HG03378 (cell line): ENCODE data around the gene SULT1E1.
A peak's percentile ranks its signal among the peaks of the same experiment; 100 is the strongest.

ENCODE experiments used
- ATAC-seq: cut with Tn5 transposase; IDR thresholded peaks from one replicate; pipeline ENCODE4 v1.9.1; 2021; ENCODE audit warnings: mild to moderate bottlenecking, moderate library complexity; ENCODE audit not compliant: unreplicated experiment

Gene SULT1E1

GRCh38 chr4:69860052-69860451 is at the start of gene SULT1E1:
Gene SULT1E1, minus strand, starts transcription at chr4:69860145. Its CDS starts 2,501 bp downstream, at chr4:69857644.
- no peak for ATAC-seq

- ATAC-seq = no peak
These were observed 49.2 kb upstream of the SULT1E1 start for GRCh38 chr4:69909195-69909594.

GRCh38 chr4:69907151-69907550 is 47.2 kb upstream of the SULT1E1 start:
- ATAC-seq = no peak

GRCh38 chr4:69896530-69897116 is 36.7 kb upstream of the SULT1E1 start:
- no peak for ATAC-seq

GRCh38 chr4:69894721-69895120 is 34.8 kb upstream of the SULT1E1 start:
- ATAC-seq = no peak

- ATAC-seq = no peak
These were observed 34.2 kb upstream of the SULT1E1 start for GRCh38 chr4:69894186-69894585.

- no peak for ATAC-seq
These were observed 28.4 kb upstream of the SULT1E1 start for GRCh38 chr4:69888336-69888735.

- no peak for ATAC-seq
These were observed 22.2 kb upstream of the SULT1E1 start for GRCh38 chr4:69882150-69882549.

- peak; percentile 93 for ATAC-seq
These were observed 21.3 kb upstream of the SULT1E1 start for GRCh38 chr4:69881173-69881773.

GRCh38 chr4:69878250-69878649 is 18.3 kb upstream of the SULT1E1 start:
- no peak for ATAC-seq

- ATAC-seq = no peak
These were observed 17.5 kb upstream of the SULT1E1 start for GRCh38 chr4:69877453-69877852.

- ATAC-seq = no peak
These were observed 16.1 kb upstream of the SULT1E1 start for GRCh38 chr4:69876071-69876470.

GRCh38 chr4:69875576-69875975 is 15.6 kb upstream of the SULT1E1 start:
- no peak for ATAC-seq

GRCh38 chr4:69874507-69874906 is 14.6 kb upstream of the SULT1E1 start:
- no peak for ATAC-seq

- ATAC-seq = no peak
These were observed 1.8 kb upstream of the SULT1E1 start for GRCh38 chr4:69861756-69862155.

GRCh38 chr4:69860521-69861298 is 765 bp upstream of the SULT1E1 start:
- ATAC-seq = no peak

GRCh38 chr4:69859140-69859685 is 732 bp downstream of the SULT1E1 start:
- ATAC-seq = no peak

GRCh38 chr4:69858690-69859089 is 1.3 kb downstream of the SULT1E1 start:
- no peak for ATAC-seq

- no peak for ATAC-seq
These were observed 4.1 kb downstream of the SULT1E1 start for GRCh38 chr4:69855822-69856221.

- peak; percentile 87 for ATAC-seq
These were observed 10.0 kb downstream of the SULT1E1 start for GRCh38 chr4:69849969-69850368.

GRCh38 chr4:69849297-69849696 is 10.6 kb downstream of the SULT1E1 start:
- no peak for ATAC-seq

- ATAC-seq = no peak
These were observed 11.9 kb downstream of the SULT1E1 start for GRCh38 chr4:69848028-69848427.
